Muscle of arm (tissue), 12 donors: ENCODE measurements around the gene SEC61G. TPM values are rescaled to one million over a fixed set of nuclear protein-coding genes. Genes with fewer than 3 reads are reported as not detected.

ENCODE experiments used
- polyA plus RNA-seq, 12 donors: library from polyadenylated mRNA; unstranded; fragments of 120-200 nt; gene quantifications; one replicate each; pipeline ENCODE4 v1.2.1, GENCODE V29; 2013; ENCODE audit not compliant: insufficient read length in 12 of 12

SEC61G gene
- polyA plus RNA-seq, 12 donors = 98.2 to 215 (median 157) TPM; not detected in 1

Other genes starting within 250 kb of the SEC61G start
- gene VSTM2A, start 216.8 kb downstream of the SEC61G start, polyA plus RNA-seq = under 1 TPM in 3 of 12 donors, not detected in 9; 0.16 to 0.23 (median 0.18) TPM